A549 (cell line): ENCODE results near the gene MMP24.

Experiments
- CTCF ChIP-seq: fragments of >200 bp; sonication (Bioruptor Twin); formaldehyde crosslinking; IDR thresholded peaks from 3 replicates; pipeline ENCODE4 v1.5.1; 2016
- EP300 ChIP-seq, 2 experiments: fragments of >200 bp; sonication (Bioruptor Twin); formaldehyde crosslinking; IDR thresholded peaks; 2 replicates in 1 of 2; 3 replicates in 1 of 2; pipeline ENCODE4 v1.6.1; 2016 to 2017
- ESRRA ChIP-seq: fragments of 150-350 bp; IDR thresholded peaks from 2 replicates; pipeline ENCODE4 v1.6.1; 2014; ENCODE audit warnings: mild to moderate bottlenecking, low read length, borderline replicate concordance
- FOSL2 ChIP-seq, 2 experiments: fragments of 450-650 bp in 1 of 2; fragments of >200 bp in 1 of 2; sonication (Bioruptor Twin) in 1 of 2; formaldehyde crosslinking; IDR thresholded peaks; 2 replicates each; pipeline versions ENCODE4 v1.5.0 to v1.6.1; 2016 to 2020; ENCODE audit warnings: mild to moderate bottlenecking in 1 of 2, moderate library complexity in 1 of 2
- HES2 ChIP-seq: fragments of >200 bp; sonication (Bioruptor Twin); formaldehyde crosslinking; IDR thresholded peaks from 2 replicates; pipeline ENCODE4 v1.6.1; 2016
- HOXA7 ChIP-seq: fragments of 250-450 bp; sonication (Bioruptor Pico); IDR thresholded peaks from 2 replicates; pipeline ENCODE4 v1.5.0; 2020; ENCODE audit warnings: mild to moderate bottlenecking, moderate library complexity
- JUN ChIP-seq, 2 experiments: fragments of >200 bp; sonication (Bioruptor Twin); formaldehyde crosslinking; IDR thresholded peaks; 2 replicates in 1 of 2; 3 replicates in 1 of 2; pipeline ENCODE4 v1.6.1; 2016 to 2017
- JUNB ChIP-seq: fragments of >200 bp; sonication (Bioruptor Twin); formaldehyde crosslinking; IDR thresholded peaks from 2 replicates; pipeline ENCODE4 v1.6.1; 2016
- KDM1A ChIP-seq: fragments of 200-600 bp; sonication (generic); IDR thresholded peaks from 2 replicates; pipeline ENCODE4 v1.6.1; 2016; ENCODE audit warnings: low read depth, mild to moderate bottlenecking
- POLR2A ChIP-seq: IDR thresholded peaks from 2 replicates; pipeline ENCODE4 v1.6.1; 2012; ENCODE audit warnings: mild to moderate bottlenecking, low read length
- POLR2AphosphoS2 ChIP-seq: conservative IDR thresholded peaks from 2 replicates; pipeline ENCODE4 v1.6.1; 2012; ENCODE audit warnings: low read length, improper control_type of control experiment, inconsistent platforms
- RCOR1 ChIP-seq: fragments of 150-350 bp; IDR thresholded peaks from 2 replicates; pipeline ENCODE4 v1.6.1; 2014; ENCODE audit warnings: antibody characterized with exemption, low read length, low read depth
- TFCP2L1 ChIP-seq: fragments of 250-450 bp; sonication (Bioruptor Pico); IDR thresholded peaks from 2 replicates; pipeline ENCODE4 v1.5.0; 2021; ENCODE audit warnings: mild to moderate bottlenecking

GRCh38 chr20:35279040-35279439, 52.5 kb downstream of the MMP24 start:
- no peak for TF ChIP-seq JUNB
- no peak for TF ChIP-seq TFCP2L1 (CRISPR knock-in tag)
- TF ChIP-seq CTCF, result no peak
- no peak for TF ChIP-seq POLR2A
- no peak for TF ChIP-seq FOSL2 (IDR thresholded peaks at IDR 0.05)
- no peak for TF ChIP-seq FOSL2 (CRISPR knock-in tag; IDR thresholded peaks at IDR 0.05)
- no peak for TF ChIP-seq KDM1A
- no peak for TF ChIP-seq ESRRA
- TF ChIP-seq JUN (IDR thresholded peaks at IDR 0.05), result no peak
- TF ChIP-seq EP300 (IDR thresholded peaks at IDR 0.05), result no peak
- no peak for TF ChIP-seq HOXA7
- TF ChIP-seq HES2, result no peak
- no peak for TF ChIP-seq POLR2AphosphoS2
- TF ChIP-seq RCOR1, result no peak
